GM12873 (cell line): ENCODE data around the gene REP15.

Experiments used
- TF ChIP-seq, protein P1 (sequence below): IDR thresholded peaks from 2 replicates; pipeline ENCODE4 v1.5.1; 2012; ENCODE audit warnings: low read depth, mild to moderate bottlenecking, moderate library complexity, low read length, control low read depth; ENCODE audit not compliant: insufficient read depth; ENCODE audit errors: missing control alignments

REP15 gene

DNA sequence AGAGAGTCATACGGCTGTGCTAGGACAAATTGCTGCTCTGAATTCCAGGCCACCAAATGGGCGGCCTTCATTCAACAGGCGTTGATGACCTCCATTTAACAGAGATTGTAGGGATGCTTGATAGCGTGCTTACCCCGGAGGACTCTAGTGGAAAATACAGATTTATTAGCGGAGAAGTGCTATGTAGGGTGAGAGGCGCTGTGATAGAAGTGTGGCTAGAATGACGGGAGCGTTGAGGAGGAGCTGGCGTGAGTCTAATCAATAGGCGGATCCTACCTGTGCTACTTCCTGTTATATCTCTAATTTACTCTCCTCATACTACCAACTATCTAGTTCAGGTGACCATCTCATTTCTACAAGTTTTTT, 15.1 kb downstream of the REP15 start:
- TF ChIP-seq, protein P1, sequence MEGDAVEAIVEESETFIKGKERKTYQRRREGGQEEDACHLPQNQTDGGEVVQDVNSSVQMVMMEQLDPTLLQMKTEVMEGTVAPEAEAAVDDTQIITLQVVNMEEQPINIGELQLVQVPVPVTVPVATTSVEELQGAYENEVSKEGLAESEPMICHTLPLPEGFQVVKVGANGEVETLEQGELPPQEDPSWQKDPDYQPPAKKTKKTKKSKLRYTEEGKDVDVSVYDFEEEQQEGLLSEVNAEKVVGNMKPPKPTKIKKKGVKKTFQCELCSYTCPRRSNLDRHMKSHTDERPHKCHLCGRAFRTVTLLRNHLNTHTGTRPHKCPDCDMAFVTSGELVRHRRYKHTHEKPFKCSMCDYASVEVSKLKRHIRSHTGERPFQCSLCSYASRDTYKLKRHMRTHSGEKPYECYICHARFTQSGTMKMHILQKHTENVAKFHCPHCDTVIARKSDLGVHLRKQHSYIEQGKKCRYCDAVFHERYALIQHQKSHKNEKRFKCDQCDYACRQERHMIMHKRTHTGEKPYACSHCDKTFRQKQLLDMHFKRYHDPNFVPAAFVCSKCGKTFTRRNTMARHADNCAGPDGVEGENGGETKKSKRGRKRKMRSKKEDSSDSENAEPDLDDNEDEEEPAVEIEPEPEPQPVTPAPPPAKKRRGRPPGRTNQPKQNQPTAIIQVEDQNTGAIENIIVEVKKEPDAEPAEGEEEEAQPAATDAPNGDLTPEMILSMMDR: no peak

DNA sequence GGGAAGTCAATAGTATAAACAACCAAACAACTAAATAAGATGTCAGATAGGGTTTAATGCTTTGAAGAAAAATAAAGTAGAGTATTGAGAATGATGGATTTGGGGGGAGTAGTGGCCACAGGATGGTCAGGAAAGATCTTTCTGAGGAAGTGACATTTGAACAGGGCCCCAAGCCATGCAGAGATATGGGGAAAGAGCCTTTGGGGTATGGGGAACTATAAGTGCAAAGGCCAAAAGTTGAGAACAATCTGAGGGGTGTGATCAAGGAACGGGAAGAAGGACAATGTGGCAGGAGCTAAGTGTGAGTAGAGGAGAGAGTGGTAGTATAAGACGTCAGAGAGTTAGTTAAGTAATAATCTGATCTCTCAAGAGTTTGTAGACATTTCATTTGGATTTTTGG, 15.7 kb downstream of the REP15 start:
- TF ChIP-seq, protein P1: no peak

DNA sequence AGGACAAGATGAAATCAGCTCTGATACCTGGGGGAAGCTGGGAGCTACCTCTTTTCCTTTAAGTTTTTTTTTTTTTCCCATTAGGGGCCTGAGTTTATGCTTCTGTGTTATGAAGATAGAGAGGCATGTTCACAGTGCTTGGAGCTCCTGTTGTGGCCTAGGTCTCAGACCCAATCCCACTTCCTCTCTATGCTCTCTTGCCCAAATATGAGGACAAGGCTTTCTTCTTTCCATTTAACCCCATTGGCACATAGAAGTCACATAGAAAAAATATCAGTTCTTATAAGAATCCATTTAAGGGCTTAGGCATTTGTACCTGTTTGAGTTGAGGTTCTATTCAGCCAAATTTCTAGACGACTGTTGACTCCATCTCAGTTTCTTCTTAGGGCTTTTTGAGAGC, 27.0 kb downstream of the REP15 start:
- TF ChIP-seq, protein P1: no peak

DNA sequence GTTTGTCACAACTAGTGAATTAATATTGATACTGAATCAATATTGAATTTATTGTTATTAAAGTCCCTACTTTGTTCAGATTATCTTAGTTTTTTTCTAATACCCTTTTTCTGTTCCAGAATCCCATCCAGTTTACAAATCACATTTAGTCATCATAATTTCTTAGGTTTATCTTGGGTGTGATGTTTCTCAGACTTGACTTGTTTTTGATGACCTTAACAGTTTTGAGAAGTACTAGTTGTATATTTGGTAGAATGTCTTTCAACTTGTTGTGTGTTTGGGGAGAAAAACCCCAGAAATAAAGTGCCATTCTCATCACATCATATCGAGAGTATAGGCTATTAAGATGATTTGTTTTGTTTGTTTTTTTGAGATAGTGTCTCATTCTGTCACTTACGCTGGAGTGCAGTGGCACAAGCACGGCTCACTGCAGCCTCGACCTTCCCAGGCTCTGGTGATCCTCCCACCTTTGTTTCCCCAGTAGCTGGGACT, 33.9 kb downstream of the REP15 start:
- TF ChIP-seq, protein P1: no peak

DNA sequence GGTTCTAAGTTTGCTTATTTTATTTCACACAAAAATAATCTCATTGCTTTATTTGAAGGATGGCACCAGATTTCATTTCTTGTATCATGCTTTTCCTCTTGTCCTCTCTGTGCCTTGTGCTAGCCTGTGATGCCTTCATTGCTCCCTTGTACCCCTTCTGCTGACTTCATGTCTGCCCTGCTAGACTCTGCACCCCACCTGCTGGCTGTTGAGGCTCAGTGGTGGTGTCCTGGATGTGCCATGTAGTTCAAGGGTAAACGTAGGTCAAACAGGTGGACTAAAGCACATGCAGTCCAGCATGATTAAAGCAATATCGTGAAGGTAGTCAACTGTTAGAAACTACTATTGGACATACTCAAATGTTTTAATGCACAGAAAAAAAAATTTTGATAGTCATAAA, 36.0 kb downstream of the REP15 start:
- TF ChIP-seq, protein P1: peak; percentile 50

DNA sequence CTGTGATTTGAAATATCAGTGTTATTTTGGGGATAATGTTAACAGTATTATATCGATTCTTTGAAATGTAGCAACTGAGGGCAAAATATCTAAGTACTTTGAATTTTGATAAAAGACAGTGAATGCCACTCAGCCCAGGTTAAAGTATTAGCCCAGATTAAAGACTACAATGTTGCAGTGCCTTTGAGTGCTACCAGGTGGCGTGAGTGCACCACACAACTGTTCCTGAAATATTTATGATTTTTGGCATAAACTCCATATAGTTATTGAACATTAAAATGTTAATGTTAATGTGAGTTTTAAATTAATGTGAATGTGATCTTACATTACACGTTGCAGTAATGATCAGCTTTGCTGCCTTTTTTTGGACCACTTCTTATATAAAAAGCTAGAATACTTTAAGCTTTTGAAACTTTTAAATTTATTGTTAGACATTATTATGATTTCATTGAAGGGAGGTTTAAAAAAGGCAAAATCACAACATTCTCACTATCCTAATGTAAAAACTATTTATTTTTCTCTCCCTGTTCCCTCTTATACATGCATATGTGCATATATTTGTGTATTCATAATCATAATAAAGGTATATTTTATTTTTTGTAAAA, 36.9 kb downstream of the REP15 start:
- TF ChIP-seq, protein P1: peak; percentile 79

DNA sequence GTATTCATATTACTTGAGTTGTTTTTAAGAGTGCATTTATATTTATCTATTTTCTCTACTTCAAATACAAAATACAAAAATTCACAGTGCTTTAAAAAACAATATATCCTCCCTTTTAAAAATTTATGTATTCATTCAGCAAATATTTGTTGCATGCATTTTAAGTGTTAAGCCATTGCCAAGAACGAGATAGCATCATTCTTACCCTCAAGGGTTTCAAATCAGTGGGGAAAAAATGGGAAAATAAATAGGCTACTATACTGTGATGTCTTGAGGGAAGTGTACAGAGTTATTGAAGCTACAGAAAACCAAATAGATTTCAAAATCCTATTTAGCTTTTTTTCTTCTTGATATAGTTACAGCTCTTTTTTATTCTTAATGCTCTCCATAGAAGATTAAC, 37.5 kb downstream of the REP15 start:
- TF ChIP-seq, protein P1: no peak
